ENCODE measurements around the gene BSND. TPM values are rescaled to one million over a fixed set of nuclear protein-coding genes. Genes with fewer than 3 reads are reported as not detected.

Gene BSND
- total RNA-seq, 2 donors from 2014 or later = not detected

- DNase-seq = no peak
- H3K9me3 ChIP-seq = no peaks in the 10 kb centered on the region
- H3K9ac ChIP-seq (ENCODE audit: low read depth in 2 of 2, low read length in 2 of 2) = no peak overlapping the region
- H3K36me3 ChIP-seq = no peaks in the 10 kb centered on the region
- intact Hi-C loops (cut with DNase I) = no loop called here
- no peaks in the 10 kb centered on the region for H3K4me1 ChIP-seq
- H3K27ac ChIP-seq = no peak overlapping the region
- TF ChIP-seq, protein P1, sequence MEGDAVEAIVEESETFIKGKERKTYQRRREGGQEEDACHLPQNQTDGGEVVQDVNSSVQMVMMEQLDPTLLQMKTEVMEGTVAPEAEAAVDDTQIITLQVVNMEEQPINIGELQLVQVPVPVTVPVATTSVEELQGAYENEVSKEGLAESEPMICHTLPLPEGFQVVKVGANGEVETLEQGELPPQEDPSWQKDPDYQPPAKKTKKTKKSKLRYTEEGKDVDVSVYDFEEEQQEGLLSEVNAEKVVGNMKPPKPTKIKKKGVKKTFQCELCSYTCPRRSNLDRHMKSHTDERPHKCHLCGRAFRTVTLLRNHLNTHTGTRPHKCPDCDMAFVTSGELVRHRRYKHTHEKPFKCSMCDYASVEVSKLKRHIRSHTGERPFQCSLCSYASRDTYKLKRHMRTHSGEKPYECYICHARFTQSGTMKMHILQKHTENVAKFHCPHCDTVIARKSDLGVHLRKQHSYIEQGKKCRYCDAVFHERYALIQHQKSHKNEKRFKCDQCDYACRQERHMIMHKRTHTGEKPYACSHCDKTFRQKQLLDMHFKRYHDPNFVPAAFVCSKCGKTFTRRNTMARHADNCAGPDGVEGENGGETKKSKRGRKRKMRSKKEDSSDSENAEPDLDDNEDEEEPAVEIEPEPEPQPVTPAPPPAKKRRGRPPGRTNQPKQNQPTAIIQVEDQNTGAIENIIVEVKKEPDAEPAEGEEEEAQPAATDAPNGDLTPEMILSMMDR (IDR thresholded peaks at IDR 0.05) = no peak
- H3K27me3 ChIP-seq = peaks cover 5% of the 10 kb centered on the region
- no peak overlapping the region for H3K4me3 ChIP-seq
These were observed 4.3 kb upstream of the BSND start for GRCh38 chr1:54994355-54994990.

- H3K27me3 ChIP-seq = peaks cover 5% of the 10 kb centered on the region
- DNase-seq = no peak
- H3K27ac ChIP-seq = no peak overlapping the region
- H3K4me3 ChIP-seq = no peak overlapping the region
- no peak overlapping the region for H3K9ac ChIP-seq (ENCODE audit: low read depth in 2 of 2, low read length in 2 of 2)
- H3K36me3 ChIP-seq = no peaks in the 10 kb centered on the region
- TF ChIP-seq, protein P1 (IDR thresholded peaks at IDR 0.05) = no peak
- no peaks in the 10 kb centered on the region for H3K4me1 ChIP-seq
- intact Hi-C loops (cut with DNase I) = no loop called here
- H3K9me3 ChIP-seq = no peaks in the 10 kb centered on the region
These were observed 3.5 kb upstream of the BSND start for GRCh38 chr1:54995013-54995760.

DNA sequence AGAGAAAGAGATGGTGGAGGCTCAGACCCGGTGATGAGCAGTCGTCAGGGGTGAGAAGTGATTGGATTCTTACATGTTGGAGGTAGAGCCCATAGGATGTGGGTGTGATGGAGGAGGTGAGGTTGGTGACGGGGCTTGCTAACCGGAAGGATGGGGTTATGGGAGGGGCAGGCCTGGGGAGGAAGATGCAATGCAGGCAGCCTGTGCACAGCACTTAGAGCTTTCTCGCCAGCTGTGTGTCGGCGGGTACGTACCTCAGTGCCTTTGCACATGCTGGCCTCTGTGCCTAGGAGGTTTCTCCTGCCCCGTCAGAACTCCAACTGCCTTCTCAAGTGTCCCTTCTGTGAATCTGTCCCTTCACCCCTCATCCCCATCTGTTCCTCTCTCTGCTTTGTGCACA lies 2.9 kb upstream of the BSND start:
- Histone ChIP-seq H3K27me3 (peaks cover 5% of the 10 kb centered on the region), H3K4me1 (no peaks in the 10 kb centered on the region), H3K9ac (ENCODE audit: low read depth in 2 of 2, low read length in 2 of 2) (no peak overlapping the region), H3K36me3 (no peaks in the 10 kb centered on the region), H3K9me3 (no peaks in the 10 kb centered on the region), H3K27ac (no peak overlapping the region), H3K4me3 (no peak overlapping the region)
- TF ChIP-seq, protein P1 (IDR thresholded peaks at IDR 0.05) = no peak
- no peak for DNase-seq
- intact Hi-C loops (cut with DNase I) = loop anchor here (1.0 kb wide), 1 partner anchor 46 kb away; no protein-coding TSS in a partner anchor

- peak; percentile 86 for DNase-seq
- Histone ChIP-seq H3K4me1 (no peaks in the 10 kb centered on the region), H3K4me3 (no peak overlapping the region), H3K9ac (ENCODE audit: low read depth in 2 of 2, low read length in 2 of 2) (no peak overlapping the region), H3K27ac (no peak overlapping the region), H3K36me3 (no peaks in the 10 kb centered on the region), H3K27me3 (peaks cover 5% of the 10 kb centered on the region), H3K9me3 (no peaks in the 10 kb centered on the region)
- TF ChIP-seq, protein P1 (IDR thresholded peaks at IDR 0.05) = peak; percentile 68
- intact Hi-C loops (cut with DNase I) = loop anchor here (1.0 kb wide), 1 partner anchor 46 kb away; no protein-coding TSS in a partner anchor
These were observed 2.3 kb upstream of the BSND start for GRCh38 chr1:54996359-54996868.

- no peak overlapping the region for H3K9ac ChIP-seq (ENCODE audit: low read depth in 2 of 2, low read length in 2 of 2)
- H3K9me3 ChIP-seq = no peaks in the 10 kb centered on the region
- TF ChIP-seq, protein P1 (IDR thresholded peaks at IDR 0.05) = no peak
- intact Hi-C loops (cut with DNase I) = loop anchor here (1.0 kb wide), 1 partner anchor 47 kb away; no protein-coding TSS in a partner anchor
- DNase-seq = no peak
- H3K36me3 ChIP-seq = no peaks in the 10 kb centered on the region
- peaks cover 5% of the 10 kb centered on the region for H3K27me3 ChIP-seq
- H3K4me3 ChIP-seq = no peak overlapping the region
- H3K4me1 ChIP-seq = no peaks in the 10 kb centered on the region
- no peak overlapping the region for H3K27ac ChIP-seq
These were observed 1.6 kb upstream of the BSND start for GRCh38 chr1:54996869-54997710.

Data from colonic mucosa (tissue), 4 donors.